GM10266 (cell line): ENCODE measurements around the gene UBTD1.
A peak's percentile ranks its signal among the peaks of the same experiment; 100 is the strongest.
"Not testable (repeated sequence)": the region's sequence is repeated elsewhere in the genome, so short reads cannot be mapped to it uniquely, and the experiment has no call there.

ENCODE experiments used
- DNase-seq: peaks from one replicate; pipeline ENCODE4 v3.0.0; 2012; ENCODE audit errors: extremely low spot score
- CTCF ChIP-seq: IDR thresholded peaks from 2 replicates; pipeline ENCODE4 v1.5.1; 2012; ENCODE audit warnings: mild to moderate bottlenecking, low read depth; ENCODE audit not compliant: control insufficient read depth, insufficient read depth; ENCODE audit errors: missing control alignments

The UBTD1 gene

GRCh38 chr10:97553575-97554031 lies 54.9 kb downstream of the UBTD1 start:
- peak; percentile 77 for TF ChIP-seq CTCF
- peak; percentile 60 for DNase-seq

- DNase-seq = not testable (repeated sequence)
Measured at GRCh38 chr10:97554336-97554735, 55.6 kb downstream of the UBTD1 start.

GRCh38 chr10:97555541-97555940 lies 56.8 kb downstream of the UBTD1 start:
- not testable (repeated sequence) for DNase-seq

GRCh38 chr10:97560731-97561381 lies 62.1 kb downstream of the UBTD1 start:
- DNase-seq = not testable (repeated sequence)

- not testable (repeated sequence) for DNase-seq
Measured at GRCh38 chr10:97561386-97562077, 62.8 kb downstream of the UBTD1 start.

GRCh38 chr10:97562329-97562728 lies 63.6 kb downstream of the UBTD1 start:
- not testable (repeated sequence) for DNase-seq

GRCh38 chr10:97563337-97563736 lies 64.6 kb downstream of the UBTD1 start:
- DNase-seq = no peak
- TF ChIP-seq CTCF = no peak

- no peak for DNase-seq
Measured at GRCh38 chr10:97564776-97565175, 66.1 kb downstream of the UBTD1 start.

GRCh38 chr10:97566336-97566996 lies 67.7 kb downstream of the UBTD1 start:
- no peak for DNase-seq
- TF ChIP-seq CTCF = no peak

More at GRCh38 chr10:97564776-97565175, 66.1 kb downstream of the UBTD1 start:
- TF ChIP-seq CTCF = no peak

- TF ChIP-seq CTCF = no peak
- no peak for DNase-seq
Measured at GRCh38 chr10:97567891-97568290, 69.2 kb downstream of the UBTD1 start.
